Tibial nerve (tissue), 4 donors: Measurements from ENCODE around the gene LINGO1.

ENCODE experiments used
- CTCF ChIP-seq, 5 experiments: fragments of 200-600 bp in 3 of 5; fragments of 450-650 bp in 2 of 5; sonication (generic) in 3 of 5; IDR thresholded peaks; one replicate each; pipeline ENCODE4 v1.5.1; 2016 to 2019; ENCODE audit warnings: antibody characterized with exemption in 5 of 5, mild to moderate bottlenecking in 3 of 5, moderate library complexity in 2 of 5
- EP300 ChIP-seq, 2 donors: sonication (generic); formaldehyde crosslinking; IDR thresholded peaks; one replicate each; pipeline ENCODE4 v1.6.1; 2017; ENCODE audit warnings: antibody characterized with exemption in 2 of 2, mild to moderate bottlenecking in 1 of 2
- POLR2A ChIP-seq, 2 donors: fragments of 450-650 bp; IDR thresholded peaks; one replicate each; pipeline ENCODE4 v1.6.1; 2017; ENCODE audit warnings: antibody characterized with exemption in 2 of 2, mild to moderate bottlenecking in 2 of 2, moderate library complexity in 2 of 2

GRCh38 chr15:77615472-77615871 is 17.2 kb downstream of the LINGO1 start:
- TF ChIP-seq CTCF (IDR thresholded peaks at IDR 0.05) = no peak
- TF ChIP-seq POLR2A (IDR thresholded peaks at IDR 0.05) = no peak
- no peak for TF ChIP-seq EP300 (IDR thresholded peaks at IDR 0.05)
